Measurements from ENCODE around the gene M1AP.
A peak's percentile ranks its signal among the peaks of the same experiment; 100 is the strongest.

The M1AP gene

DNA sequence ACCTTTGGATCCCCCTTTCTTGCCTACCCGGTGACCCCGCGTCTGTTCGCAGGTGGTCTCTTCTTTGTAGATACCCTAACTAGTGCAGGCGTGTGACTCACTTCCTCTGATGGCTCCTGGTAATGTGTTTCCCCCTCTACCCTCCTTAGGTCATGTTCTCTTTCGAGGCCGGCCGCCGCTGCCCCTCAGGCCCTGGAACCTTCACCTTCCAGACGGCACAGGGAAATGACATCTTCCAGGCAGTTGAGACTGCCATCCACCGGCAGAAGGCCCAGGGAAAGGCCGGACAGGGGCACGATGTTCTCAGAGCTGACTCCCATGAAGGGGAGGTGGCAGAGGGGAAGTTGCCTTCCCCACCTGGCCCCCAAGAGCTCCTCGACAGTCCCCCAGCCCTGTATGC, 92.0 kb downstream of the M1AP start:
- H3K27ac ChIP-seq: no peak overlapping the region
- TF ChIP-seq, protein P1, sequence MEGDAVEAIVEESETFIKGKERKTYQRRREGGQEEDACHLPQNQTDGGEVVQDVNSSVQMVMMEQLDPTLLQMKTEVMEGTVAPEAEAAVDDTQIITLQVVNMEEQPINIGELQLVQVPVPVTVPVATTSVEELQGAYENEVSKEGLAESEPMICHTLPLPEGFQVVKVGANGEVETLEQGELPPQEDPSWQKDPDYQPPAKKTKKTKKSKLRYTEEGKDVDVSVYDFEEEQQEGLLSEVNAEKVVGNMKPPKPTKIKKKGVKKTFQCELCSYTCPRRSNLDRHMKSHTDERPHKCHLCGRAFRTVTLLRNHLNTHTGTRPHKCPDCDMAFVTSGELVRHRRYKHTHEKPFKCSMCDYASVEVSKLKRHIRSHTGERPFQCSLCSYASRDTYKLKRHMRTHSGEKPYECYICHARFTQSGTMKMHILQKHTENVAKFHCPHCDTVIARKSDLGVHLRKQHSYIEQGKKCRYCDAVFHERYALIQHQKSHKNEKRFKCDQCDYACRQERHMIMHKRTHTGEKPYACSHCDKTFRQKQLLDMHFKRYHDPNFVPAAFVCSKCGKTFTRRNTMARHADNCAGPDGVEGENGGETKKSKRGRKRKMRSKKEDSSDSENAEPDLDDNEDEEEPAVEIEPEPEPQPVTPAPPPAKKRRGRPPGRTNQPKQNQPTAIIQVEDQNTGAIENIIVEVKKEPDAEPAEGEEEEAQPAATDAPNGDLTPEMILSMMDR (conservative IDR thresholded peaks at IDR 0.05): no peak

DNA sequence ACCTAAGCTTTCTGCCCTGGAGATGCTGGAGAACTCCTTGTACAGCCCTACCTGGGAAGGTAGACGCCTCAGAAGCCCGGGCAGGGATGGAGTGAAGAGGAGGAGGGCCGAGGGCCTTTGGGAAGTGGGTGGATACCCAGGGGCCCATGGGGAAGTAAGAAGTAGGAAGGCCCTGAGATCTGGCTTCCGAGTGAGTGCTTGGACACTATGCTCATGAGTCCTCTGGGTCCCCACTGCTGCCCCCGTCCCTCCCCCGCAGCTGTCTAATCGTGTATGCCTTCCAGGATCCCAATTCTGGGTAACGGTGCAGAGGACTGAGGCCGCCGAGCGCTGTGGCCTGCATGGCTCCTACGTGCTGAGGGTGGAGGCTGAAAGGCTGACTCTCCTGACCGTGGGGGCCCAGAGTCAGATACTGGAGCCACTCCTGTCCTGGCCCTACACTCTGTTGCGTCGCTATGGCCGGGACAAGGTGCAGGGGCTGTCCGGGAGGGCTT, 92.5 kb downstream of the M1AP start:
- TF ChIP-seq, protein P1 (conservative IDR thresholded peaks at IDR 0.05): no peak
- H3K27ac ChIP-seq: no peak overlapping the region

DNA sequence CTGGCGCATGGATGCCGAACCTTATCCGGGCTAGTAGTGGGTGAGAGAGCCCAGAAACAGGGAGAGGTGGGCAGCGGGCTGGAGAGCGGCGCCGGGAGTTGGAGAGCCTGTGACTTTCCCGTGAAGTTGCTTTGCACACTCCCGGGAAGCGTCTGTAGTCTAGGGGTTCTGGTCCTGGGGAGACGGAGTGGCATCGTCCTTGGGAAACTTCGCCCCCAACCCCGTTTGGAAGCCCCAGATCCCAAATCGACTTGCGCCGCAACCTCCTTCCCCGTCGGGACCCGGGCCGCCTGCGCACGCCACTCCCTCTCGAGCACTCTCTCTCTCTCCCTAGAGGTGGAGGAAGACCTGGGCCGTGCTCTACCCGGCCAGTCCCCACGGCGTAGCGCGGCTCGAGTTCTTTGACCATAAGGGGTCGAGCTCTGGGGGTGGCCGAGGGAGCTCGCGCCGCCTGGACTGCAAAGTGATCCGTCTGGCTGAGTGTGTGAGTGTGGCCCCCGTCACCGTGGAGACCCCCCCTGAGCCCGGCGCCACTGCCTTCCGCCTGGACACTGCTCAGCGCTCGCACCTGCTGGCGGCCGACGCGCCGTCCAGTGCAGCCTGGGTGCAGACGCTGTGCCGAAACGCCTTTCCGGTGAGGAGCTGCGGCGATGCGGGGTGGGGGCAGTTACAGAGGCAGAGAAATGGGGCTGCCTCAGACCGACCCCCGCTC, 93.2 kb downstream of the M1AP start:
- TF ChIP-seq, protein P1 (conservative IDR thresholded peaks at IDR 0.05): no peak
- H3K27ac ChIP-seq: peak overlapping the region; percentile 48; the same call in 1 of the 2 replicates

DNA sequence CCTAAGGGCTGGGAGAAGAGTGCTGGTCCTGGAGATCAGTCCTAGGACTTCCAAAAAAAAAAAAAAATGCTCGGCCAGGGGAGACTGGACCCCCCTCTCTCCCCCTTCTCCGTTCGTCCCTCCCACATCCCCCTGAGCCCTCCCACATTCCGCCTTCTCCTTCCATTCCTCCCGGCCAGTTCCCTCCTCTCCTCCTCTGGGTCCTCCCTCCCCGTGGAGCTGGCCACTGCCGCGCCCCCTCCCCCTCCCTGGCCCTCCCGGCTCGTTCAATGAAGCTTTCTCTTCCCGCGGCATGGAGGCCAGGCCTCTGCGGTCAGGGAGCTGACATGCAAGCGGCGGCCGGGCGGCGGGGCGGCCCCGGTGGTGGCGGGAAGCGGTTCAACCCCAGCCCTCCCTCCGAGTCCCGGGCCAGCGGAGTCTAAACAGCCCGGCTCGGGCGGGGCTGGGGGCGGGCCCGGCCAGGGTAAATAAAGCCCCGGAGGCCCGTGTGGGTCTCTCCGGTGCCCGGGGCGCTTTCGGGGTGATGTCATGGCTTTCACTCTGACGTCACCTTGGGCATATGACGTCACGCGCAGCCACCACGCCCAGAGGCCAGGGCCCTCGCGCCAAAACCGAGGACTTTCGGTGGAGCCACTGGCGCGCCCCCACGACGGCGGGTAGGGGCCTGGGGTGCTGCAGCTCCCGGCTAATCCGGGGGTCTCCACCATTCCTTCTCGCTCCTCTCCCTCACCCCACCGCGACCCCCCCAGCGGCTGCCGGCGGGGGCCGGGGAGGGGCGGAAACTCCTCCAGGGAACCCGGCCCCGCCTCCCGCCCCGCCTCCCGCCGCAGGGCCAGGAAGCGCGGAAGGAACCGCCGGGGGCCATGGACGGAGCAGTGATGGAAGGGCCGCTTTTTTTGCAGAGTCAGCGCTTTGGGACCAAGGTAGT, 94.0 kb downstream of the M1AP start, which contains the start of the genes DOK1 and LOXL3:
Gene DOK1, plus strand, starts transcription at position 829 of the 928 bp plus-strand sequence. Its CDS starts 35 bp downstream, at position 864.
Gene LOXL3, minus strand, starts transcription at position 51 of the 928 bp plus-strand sequence. CDS start 1,308 bp downstream, outside the sequence.
- TF ChIP-seq, protein P1 (conservative IDR thresholded peaks at IDR 0.05): no peak
- peak within 1 kb of the TSS; percentile 48; the same call in 1 of the 2 replicates for H3K27ac ChIP-seq

DNA sequence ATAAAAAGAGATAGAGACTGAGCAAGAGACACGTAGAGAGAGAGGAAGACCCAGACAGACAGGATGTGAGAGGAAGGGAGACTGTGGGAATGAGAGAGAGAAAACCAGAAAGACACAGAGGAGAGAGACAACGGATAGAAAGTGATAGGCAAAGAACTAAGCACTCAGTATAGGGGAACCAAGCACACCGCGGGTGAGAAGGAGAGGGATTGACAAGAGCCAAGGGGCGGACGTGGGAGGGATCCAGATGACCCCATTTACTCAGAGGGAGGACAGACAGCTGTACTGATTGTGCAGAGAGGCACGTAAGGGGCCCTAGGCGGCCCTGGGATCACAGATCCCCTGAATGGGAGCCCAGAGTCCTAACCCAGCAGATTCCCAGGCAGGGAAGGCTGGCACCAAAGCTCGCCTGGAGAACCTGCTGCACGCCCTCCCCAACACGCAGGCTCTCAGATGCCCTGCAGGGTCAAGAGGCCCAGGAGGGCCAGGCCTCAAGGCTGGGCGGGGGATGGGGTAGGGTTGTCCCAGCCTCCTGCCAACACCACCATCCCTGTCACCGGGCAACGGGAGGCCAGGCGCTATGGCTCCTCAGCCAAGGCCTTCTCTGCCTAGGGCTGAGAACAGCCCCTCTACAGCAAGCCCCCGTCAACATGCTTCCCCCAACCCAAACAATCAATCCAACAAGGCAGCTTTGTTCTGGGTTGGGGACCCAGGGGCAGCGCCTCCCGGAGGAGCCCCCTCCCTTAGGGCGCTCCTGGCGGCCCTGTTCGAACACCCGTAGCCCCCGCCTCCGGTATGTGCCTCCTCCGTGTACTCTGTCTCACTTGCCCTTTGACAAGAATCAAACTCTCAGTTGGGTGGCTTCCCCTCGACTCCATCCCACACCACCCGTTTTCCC, 95.0 kb downstream of the M1AP start:
- TF ChIP-seq, protein P1 (conservative IDR thresholded peaks at IDR 0.05): no peak
- peak overlapping the region; percentile 48; the same call in 1 of the 2 replicates for H3K27ac ChIP-seq

DNA sequence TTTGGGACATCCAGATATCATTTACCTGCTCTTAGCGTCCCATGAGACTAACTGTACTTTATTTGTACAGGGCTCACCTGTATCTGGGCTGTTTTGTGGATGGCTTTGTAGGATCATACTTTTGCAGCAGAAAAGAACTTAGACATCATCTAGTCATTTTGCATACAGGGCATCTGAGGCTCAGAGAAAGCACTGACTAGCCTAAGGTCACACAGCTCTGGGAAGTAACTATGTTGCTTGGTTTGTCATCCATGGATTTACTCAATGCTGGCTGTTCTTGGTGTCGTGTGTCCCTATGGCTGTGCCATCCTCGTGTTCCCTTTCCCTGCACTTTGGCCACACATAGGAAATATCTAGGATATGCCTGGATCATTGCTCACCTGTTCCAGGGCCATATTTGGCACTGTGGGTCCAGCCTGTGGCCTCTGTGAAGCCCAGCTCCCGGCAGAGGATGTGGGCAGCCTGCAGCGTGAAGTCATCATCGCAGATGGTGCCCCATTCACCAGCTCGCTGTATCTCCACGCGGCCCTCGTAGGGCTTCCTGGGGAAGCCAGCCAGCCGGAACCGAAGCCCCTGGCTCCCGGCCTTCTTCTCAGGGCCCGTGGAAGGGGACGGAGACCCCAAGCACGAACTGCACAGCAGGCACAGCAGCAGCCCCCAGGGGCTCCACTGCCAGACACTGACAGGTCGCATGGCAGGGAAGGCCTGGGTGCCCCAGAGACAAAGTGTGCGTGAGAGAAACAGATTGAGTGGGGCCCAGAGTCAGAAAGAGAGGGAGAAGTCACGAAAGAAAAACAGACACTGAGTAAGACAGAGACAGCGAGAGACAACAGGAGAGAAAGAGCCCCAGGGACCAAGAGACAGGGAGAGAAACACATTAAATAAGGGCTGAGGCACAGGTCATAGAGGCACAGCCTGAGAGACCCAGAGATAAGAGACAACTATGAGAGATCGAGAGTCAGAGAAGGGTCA, 95.9 kb downstream of the M1AP start:
- no peak overlapping the region for H3K27ac ChIP-seq
- TF ChIP-seq, protein P1 (conservative IDR thresholded peaks at IDR 0.05): no peak
